Measurements from ENCODE around the gene FGD4.

Gene FGD4

DNA sequence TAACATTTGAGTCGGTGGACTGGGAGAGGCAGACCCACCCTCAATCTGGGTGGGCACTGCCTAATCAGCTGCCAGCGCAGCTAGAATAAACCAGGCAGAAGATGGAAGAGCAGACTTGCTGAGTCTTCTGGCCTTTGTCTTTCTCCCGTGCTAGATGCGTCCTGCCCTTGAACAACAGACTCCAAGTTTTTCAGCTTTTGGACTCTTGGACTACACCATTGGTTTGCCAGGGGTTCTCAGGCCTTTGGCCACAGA lies 252.5 kb downstream of the FGD4 start:
- TF ChIP-seq, protein P1, sequence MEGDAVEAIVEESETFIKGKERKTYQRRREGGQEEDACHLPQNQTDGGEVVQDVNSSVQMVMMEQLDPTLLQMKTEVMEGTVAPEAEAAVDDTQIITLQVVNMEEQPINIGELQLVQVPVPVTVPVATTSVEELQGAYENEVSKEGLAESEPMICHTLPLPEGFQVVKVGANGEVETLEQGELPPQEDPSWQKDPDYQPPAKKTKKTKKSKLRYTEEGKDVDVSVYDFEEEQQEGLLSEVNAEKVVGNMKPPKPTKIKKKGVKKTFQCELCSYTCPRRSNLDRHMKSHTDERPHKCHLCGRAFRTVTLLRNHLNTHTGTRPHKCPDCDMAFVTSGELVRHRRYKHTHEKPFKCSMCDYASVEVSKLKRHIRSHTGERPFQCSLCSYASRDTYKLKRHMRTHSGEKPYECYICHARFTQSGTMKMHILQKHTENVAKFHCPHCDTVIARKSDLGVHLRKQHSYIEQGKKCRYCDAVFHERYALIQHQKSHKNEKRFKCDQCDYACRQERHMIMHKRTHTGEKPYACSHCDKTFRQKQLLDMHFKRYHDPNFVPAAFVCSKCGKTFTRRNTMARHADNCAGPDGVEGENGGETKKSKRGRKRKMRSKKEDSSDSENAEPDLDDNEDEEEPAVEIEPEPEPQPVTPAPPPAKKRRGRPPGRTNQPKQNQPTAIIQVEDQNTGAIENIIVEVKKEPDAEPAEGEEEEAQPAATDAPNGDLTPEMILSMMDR (IDR thresholded peaks at IDR 0.05; ENCODE audit: control insufficient read depth, insufficient read depth, low read depth, low read length, missing control alignments) = no peak
- H3K4me3 ChIP-seq (ENCODE audit: control insufficient read depth, low read depth, low read length) = no peak overlapping the region
- DNase-seq (ENCODE audit: low read depth) = no peak

GRCh38 chr12:32659908-32660440 lies 260.6 kb downstream of the FGD4 start:
- no peak overlapping the region for H3K4me3 ChIP-seq (ENCODE audit: control insufficient read depth, low read depth, low read length)
- DNase-seq (ENCODE audit: low read depth) = no peak
- TF ChIP-seq, protein P1 (IDR thresholded peaks at IDR 0.05; ENCODE audit: control insufficient read depth, insufficient read depth, low read depth, low read length, missing control alignments) = no peak

DNA sequence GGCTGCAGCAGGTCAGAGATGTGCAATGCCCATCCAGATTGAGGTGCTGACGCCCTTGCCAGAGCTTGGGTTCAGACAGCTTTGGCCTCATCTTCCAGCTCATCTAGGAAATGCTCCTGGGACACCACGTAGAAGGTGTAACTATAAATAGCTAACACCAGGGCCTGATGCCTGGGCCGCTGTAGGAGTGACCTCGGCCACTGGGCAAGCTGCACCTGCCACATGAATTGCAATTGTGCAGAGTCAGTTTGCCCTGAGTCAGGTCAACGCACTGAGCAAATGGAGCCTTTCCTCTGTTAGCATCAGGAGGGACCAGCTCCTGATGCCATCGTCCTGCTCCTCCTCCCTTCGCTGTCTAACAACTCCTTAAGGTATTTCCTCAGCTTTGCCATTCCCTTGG lies 262.3 kb downstream of the FGD4 start:
- no peak overlapping the region for H3K4me3 ChIP-seq (ENCODE audit: control insufficient read depth, low read depth, low read length)
- no peak for DNase-seq (ENCODE audit: low read depth)
- TF ChIP-seq, protein P1 (IDR thresholded peaks at IDR 0.05; ENCODE audit: control insufficient read depth, insufficient read depth, low read depth, low read length, missing control alignments) = no peak

GRCh38 chr12:32662665-32663064 lies 263.3 kb downstream of the FGD4 start:
- DNase-seq (ENCODE audit: low read depth) = no peak
- TF ChIP-seq, protein P1 (IDR thresholded peaks at IDR 0.05; ENCODE audit: control insufficient read depth, insufficient read depth, low read depth, low read length, missing control alignments) = no peak
- H3K4me3 ChIP-seq (ENCODE audit: control insufficient read depth, low read depth, low read length) = no peak overlapping the region

- peak overlapping the region; percentile 34 for H3K4me3 ChIP-seq (ENCODE audit: control insufficient read depth, low read depth, low read length)
- TF ChIP-seq, protein P1 (IDR thresholded peaks at IDR 0.05; ENCODE audit: control insufficient read depth, insufficient read depth, low read depth, low read length, missing control alignments) = no peak
- DNase-seq (ENCODE audit: low read depth) = no peak
These were observed 266.7 kb downstream of the FGD4 start for GRCh38 chr12:32666018-32666417.

- no peak for DNase-seq (ENCODE audit: low read depth)
- TF ChIP-seq, protein P1 (IDR thresholded peaks at IDR 0.05; ENCODE audit: control insufficient read depth, insufficient read depth, low read depth, low read length, missing control alignments) = no peak
- no peak overlapping the region for H3K4me3 ChIP-seq (ENCODE audit: control insufficient read depth, low read depth, low read length)
These were observed 270.2 kb downstream of the FGD4 start for GRCh38 chr12:32669584-32669983.

Measured in AG09309 (cell line).